MV-4-11 (cell line): ENCODE results near the gene ANKDD1B.

Experiments used
- DNase-seq: peaks from one replicate; lab custom pipeline; 2025; lab: John Stamatoyannopoulos, UW

ANKDD1B gene

GRCh38 chr5:75707911-75708509 is 96.8 kb downstream of the ANKDD1B start:
- no peak for DNase-seq

- DNase-seq: peak; percentile 88
Observed at GRCh38 chr5:75710637-75711036, 99.4 kb downstream of the ANKDD1B start.

DNA sequence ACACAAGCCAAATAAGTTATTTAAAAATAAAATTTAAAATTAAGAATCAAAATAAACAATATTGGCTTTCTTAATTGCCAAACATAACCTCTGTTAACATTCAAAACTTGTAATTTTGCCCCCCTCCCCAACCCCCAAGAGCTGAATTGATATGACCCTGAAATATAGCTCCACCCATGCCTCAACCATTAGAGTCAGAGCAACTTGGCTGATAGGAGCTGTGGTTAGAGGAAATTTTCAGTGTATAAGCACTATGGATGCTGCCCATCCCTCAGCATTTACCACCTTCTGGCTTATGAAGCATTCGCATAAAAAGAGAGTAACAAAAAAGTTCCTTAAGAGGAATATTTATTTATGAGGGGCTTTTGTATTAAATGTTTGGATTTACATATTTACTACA is 99.9 kb downstream of the ANKDD1B start:
- no peak for DNase-seq

DNA sequence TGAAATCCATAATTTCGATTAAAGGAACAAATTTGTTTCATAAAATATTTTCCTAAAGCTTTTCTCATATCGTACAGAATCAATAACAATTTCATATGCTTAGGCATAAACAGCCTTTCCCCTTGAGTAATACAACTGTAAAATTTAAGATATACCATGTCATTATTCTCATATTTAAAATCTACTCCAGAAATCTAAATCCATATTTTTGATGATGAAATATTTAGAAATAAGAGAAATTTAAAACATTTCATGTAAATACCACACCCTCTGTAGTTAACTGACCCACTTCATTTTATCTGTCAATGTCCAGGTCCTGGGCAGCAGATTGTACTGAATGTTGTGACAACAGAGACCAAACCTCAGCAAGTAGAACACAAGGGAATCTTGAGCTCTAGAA is 100.8 kb downstream of the ANKDD1B start:
- DNase-seq: no peak

DNA sequence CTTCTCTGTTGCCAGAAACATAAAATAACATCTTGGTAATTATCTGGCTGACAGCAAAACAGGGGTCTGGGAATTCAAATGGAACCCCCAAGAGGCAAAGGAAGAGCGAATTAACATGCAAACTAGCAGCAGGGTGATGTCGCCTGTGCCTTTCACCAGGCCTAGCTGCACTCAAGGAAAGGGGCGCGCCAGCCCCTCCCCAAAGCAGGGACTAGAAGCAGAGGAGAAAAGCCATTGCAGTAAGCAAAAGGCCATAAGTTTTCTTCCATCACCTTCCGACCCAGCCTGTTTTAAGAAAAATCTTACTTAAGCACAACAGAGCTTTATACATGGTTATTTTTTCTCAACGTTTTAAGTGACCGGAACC is 105.4 kb downstream of the ANKDD1B start:
- DNase-seq: no peak

DNA sequence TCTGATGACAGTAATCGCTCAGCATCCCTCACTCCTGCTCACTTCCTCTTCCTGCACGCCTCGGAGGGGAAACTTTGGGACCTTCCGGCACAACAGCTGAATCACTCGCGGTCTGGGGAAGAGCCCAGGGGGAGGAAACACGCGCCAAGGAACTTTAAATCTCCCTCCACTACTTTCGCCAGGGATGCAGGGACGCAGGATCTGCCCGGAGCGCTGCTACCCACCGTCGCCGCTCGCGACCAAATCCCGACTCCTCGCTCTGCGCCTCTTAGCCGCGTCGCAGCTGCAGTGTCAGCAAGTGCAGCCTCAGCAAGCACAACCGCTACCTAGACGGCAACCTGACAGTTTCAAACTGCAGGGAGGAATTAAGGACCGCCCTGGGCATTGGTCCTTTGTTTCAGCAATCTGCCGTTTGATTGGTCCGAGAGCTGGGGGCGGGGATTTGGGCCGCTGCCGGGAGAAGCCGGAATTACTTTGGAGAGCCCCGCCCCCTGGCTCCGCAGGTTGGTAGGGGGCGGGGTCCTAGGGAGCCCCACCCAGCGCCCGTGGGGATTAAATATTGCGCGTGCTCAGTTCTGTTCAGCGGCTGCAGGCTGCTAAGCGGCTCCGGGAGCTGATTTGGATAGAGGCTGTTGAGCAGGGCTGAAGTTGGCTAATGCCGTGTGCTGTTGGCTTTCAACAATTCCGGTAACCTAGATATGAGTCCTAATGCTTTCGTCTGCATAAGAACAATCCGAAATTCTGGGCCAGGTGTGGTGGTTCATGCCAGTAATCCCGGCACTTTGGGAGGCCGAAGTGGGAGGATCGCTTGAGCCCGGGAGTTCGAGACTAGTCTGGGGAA is 106.0 kb downstream of the ANKDD1B start, which contains the start of gene POC5:
POC5 (minus strand) TSS at position 356 of the 841 bp plus-strand sequence. CDS start 4,500 bp downstream, outside the sequence.
- DNase-seq: peak; percentile 97

DNA sequence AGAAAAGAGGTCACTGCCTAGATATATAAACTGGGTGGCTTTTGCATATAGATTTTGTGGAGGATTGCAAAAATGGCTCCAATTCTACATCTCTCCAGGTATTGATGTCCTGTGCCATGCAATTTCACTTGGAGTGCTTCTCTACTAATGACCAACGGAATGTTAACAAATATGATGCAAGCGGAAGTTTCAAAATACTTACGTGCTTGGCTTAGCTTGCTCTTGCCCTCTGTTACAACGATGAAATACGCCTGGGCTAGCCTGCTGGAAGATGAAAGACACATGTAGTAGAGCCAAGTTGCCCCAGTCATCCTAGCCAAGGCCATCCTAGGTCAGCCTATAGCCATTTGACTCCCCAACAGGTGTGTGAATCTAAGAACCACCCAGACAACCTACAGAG is 109.6 kb downstream of the ANKDD1B start:
- DNase-seq: peak; percentile 68
